Upper lobe of left lung (tissue), 6 donors: Measurements from ENCODE around the gene SH3YL1. TPM values are rescaled to one million over a fixed set of nuclear protein-coding genes. Genes with fewer than 3 reads are reported as not detected.

Experiments used
- ATAC-seq, 2 donors: fragments of 200-7000 bp; cut with Tn5 transposase; one replicate each; pipeline ENCODE4 v1.9.1; 2022; ENCODE audit warnings: mild to moderate bottlenecking in 2 of 2, moderate library complexity in 2 of 2; ENCODE audit not compliant: low FRiP score in 2 of 2
- DNase-seq, 2 donors: peaks; one replicate each; pipeline ENCODE4 v3.0.0-alpha.2; 2019 to 2020
- H3K27ac ChIP-seq, 4 donors: fragments of 200-600 bp; sonication (generic); one replicate each; pipeline ENCODE4 v1.5.1; 2016 to 2019
- H3K27me3 ChIP-seq, 4 donors: fragments of 200-600 bp; sonication (generic); one replicate each; pipeline ENCODE4 v1.5.1; 2017 to 2019
- H3K36me3 ChIP-seq, 4 donors: fragments of 200-600 bp; sonication (generic); one replicate each; pipeline ENCODE4 v1.5.1; 2016 to 2019
- H3K4me1 ChIP-seq, 4 donors: fragments of 200-600 bp; sonication (generic); one replicate each; pipeline ENCODE4 v1.5.1; 2018 to 2019
- H3K4me3 ChIP-seq, 4 donors: fragments of 200-600 bp; sonication (generic); one replicate each; pipeline ENCODE4 v1.5.1; 2017 to 2019; ENCODE audit warnings: mild to moderate bottlenecking in 2 of 4, moderate library complexity in 1 of 4
- H3K9me3 ChIP-seq, 4 donors: fragments of 200-600 bp; sonication (generic); one replicate each; pipeline ENCODE4 v1.5.1; 2018 to 2019
- EP300 ChIP-seq, 4 donors: sonication (generic); formaldehyde crosslinking; IDR thresholded peaks; one replicate each; pipeline ENCODE4 v1.5.1; 2017; ENCODE audit warnings: antibody characterized with exemption in 4 of 4, control low read depth in 2 of 4
- POLR2A ChIP-seq, 4 donors: fragments of 450-650 bp; IDR thresholded peaks; one replicate each; pipeline ENCODE4 v1.5.1; 2016 to 2017; ENCODE audit warnings: antibody characterized with exemption in 4 of 4, mild to moderate bottlenecking in 2 of 4
- POLR2AphosphoS5 ChIP-seq, 2 donors: sonication (generic); formaldehyde crosslinking; IDR thresholded peaks; one replicate each; pipeline ENCODE4 v1.5.1; 2017; ENCODE audit warnings: antibody characterized with exemption in 2 of 2
- WGBS, 2 donors: methylation state at CpG; one replicate each; pipeline ENCODE4 v1.1.5; 2017 to 2018; 5-methylcytosine and 5-hydroxymethylcytosine counted together
- total RNA-seq, 6 donors: library from RNA; depleted of rRNA in 4 of 6; stranded (reverse); fragments of >200 nt in 4 of 6; gene quantifications; one replicate each; pipeline versions ENCODE4 v1.1.0 to v1.2.1, GENCODE V29; 2016 to 2021
- TF ChIP-seq, protein P1 (sequence below), 6 experiments: fragments of 450-650 bp in 4 of 6; fragments of 200-600 bp in 2 of 6; sonication (generic) in 2 of 6; IDR thresholded peaks; one replicate each; pipeline ENCODE4 v1.5.1; 2016 to 2019; ENCODE audit warnings: antibody characterized with exemption in 6 of 6
- donor health status: DM: no; HTN: no; CAD: no; lungs with moderate emphysema.
- donor health status: DM: no; HTN: yes; CAD: no; lungs with severe emphysema.

Gene SH3YL1
- total RNA-seq, 6 donors from 2014 or later, result 30.5 to 140 (median 89.2) TPM

DNA sequence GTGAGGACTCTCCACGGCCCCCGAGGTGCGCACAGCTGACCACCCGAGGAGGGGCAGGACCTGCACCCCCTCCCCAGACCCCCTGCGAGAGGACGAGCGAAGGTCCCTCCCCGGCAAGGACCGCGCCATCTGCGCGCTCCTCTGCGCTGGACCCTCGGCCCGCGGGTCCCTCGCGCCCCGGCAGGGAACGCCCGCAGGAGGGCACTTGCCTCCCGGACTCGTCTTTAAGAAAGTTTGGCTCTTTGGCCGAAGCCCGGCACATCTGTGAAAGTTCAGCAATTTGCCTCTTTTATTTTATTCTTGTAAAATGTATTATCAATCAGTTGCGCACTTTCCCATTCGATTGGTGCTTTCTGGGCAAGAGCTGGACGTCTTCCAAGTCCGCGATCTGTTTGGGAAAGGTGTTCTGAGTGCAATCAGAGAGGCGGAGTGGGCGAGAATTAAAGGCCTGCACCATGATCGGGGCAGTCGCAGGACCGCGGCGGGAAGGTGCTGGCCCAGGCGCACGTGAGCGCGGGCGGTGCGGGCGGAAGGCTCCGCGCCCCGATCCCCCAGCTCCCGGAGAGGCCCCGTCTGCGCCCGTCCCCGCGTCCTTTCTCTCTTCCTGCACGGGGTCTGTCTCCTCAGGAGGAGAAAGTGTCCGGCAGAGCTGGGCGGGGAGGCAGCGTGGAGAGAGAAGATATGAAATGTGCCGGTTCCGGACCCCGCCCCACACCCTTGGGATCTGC, 25.7 kb upstream of the SH3YL1 start:
- peak; percentile 29 to 54 for ATAC-seq
- Histone ChIP-seq H3K9me3 (no peaks in the 10 kb centered on the region), H3K4me3 (peak overlapping the region; percentile 28 to 74 (median 62)), H3K27me3 (peaks cover 0 to 17% (median 9%) of the 10 kb centered on the region in 4 donors), H3K4me1 (peaks cover 25 to 37% (median 28%) of the 10 kb centered on the region in 4 donors), H3K36me3 (no peaks in the 10 kb centered on the region), H3K27ac (peak overlapping the region in 3 of 4 donors; percentile 47 to 76 (median 48))
- peak in 1 of 2 donors; percentile 87 for DNase-seq
- TF ChIP-seq POLR2A (IDR thresholded peaks at IDR 0.05), result no peak
- no peak for TF ChIP-seq POLR2AphosphoS5 (IDR thresholded peaks at IDR 0.05)
- TF ChIP-seq EP300 (IDR thresholded peaks at IDR 0.05), result no peak
- TF ChIP-seq, protein P1, sequence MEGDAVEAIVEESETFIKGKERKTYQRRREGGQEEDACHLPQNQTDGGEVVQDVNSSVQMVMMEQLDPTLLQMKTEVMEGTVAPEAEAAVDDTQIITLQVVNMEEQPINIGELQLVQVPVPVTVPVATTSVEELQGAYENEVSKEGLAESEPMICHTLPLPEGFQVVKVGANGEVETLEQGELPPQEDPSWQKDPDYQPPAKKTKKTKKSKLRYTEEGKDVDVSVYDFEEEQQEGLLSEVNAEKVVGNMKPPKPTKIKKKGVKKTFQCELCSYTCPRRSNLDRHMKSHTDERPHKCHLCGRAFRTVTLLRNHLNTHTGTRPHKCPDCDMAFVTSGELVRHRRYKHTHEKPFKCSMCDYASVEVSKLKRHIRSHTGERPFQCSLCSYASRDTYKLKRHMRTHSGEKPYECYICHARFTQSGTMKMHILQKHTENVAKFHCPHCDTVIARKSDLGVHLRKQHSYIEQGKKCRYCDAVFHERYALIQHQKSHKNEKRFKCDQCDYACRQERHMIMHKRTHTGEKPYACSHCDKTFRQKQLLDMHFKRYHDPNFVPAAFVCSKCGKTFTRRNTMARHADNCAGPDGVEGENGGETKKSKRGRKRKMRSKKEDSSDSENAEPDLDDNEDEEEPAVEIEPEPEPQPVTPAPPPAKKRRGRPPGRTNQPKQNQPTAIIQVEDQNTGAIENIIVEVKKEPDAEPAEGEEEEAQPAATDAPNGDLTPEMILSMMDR (IDR thresholded peaks at IDR 0.05), result no peak
- 2 to 3% methylated on average over 32 to 56 of the region's 60 CpGs for WGBS, 2 donors

- peaks cover 0 to 17% (median 9%) of the 10 kb centered on the region in 4 donors for H3K27me3 ChIP-seq
- TF ChIP-seq EP300 (IDR thresholded peaks at IDR 0.05) (no peak), POLR2AphosphoS5 (IDR thresholded peaks at IDR 0.05) (no peak), POLR2A (IDR thresholded peaks at IDR 0.05) (no peak)
- TF ChIP-seq, protein P1 (IDR thresholded peaks at IDR 0.05), result no peak
- no peaks in the 10 kb centered on the region for H3K36me3 ChIP-seq
- H3K4me3 ChIP-seq, result peak overlapping the region; percentile 3 to 74 (median 62)
- 4 to 6% methylated on average over 11 to 23 of the region's 42 CpGs for WGBS, 2 donors
- DNase-seq (no peak), ATAC-seq (no peak)
- H3K9me3 ChIP-seq, result no peaks in the 10 kb centered on the region
- H3K27ac ChIP-seq, result peak overlapping the region; percentile 19 to 76 (median 66)
- peaks cover 25 to 37% (median 28%) of the 10 kb centered on the region in 4 donors for H3K4me1 ChIP-seq
These were observed 25.0 kb upstream of the SH3YL1 start for GRCh38 chr2:288758-289361.

- DNase-seq (peak in 1 of 2 donors; percentile 91), ATAC-seq (no peak)
- 4% methylated on average over 54 of the region's 128 CpGs; no CpG with 5 or more reads in 1 of the 2 donors for WGBS, 2 donors
- Histone ChIP-seq H3K4me3 (peak within 1 kb of the TSS; percentile 40 to 74 (median 62)), H3K9me3 (no peaks in the 10 kb centered on the region), H3K36me3 (peaks cover 0 to 4% (median 0%) of the 10 kb centered on the region in 4 donors), H3K27ac (peak within 1 kb of the TSS; percentile 19 to 76 (median 66)), H3K4me1 (peaks cover 25 to 37% (median 28%) of the 10 kb centered on the region in 4 donors), H3K27me3 (peaks cover 0 to 17% (median 9%) of the 10 kb centered on the region in 4 donors)
- TF ChIP-seq EP300 (IDR thresholded peaks at IDR 0.05), result no peak
- TF ChIP-seq, protein P1 (IDR thresholded peaks at IDR 0.05), result no peak
- TF ChIP-seq POLR2A (IDR thresholded peaks at IDR 0.05), result no peak
- TF ChIP-seq POLR2AphosphoS5 (IDR thresholded peaks at IDR 0.05), result no peak
These were observed 24.3 kb upstream of the SH3YL1 start, which contains the start of gene ALKAL2 for GRCh38 chr2:287911-288757. TSS of gene ALKAL2 (minus strand) at chr2:288091. CDS start at chr2:287835, 256 bp downstream.

GRCh38 chr2:287471-287885, 23.6 kb upstream of the SH3YL1 start:
- Histone ChIP-seq H3K4me1 (peaks cover 25 to 37% (median 28%) of the 10 kb centered on the region in 4 donors), H3K9me3 (no peaks in the 10 kb centered on the region), H3K27me3 (peaks cover 0 to 17% (median 9%) of the 10 kb centered on the region in 4 donors), H3K4me3 (peak overlapping the region; percentile 40 to 74 (median 62)), H3K36me3 (peaks cover 0 to 4% (median under 1%) of the 10 kb centered on the region in 4 donors), H3K27ac (peak overlapping the region in 3 of 4 donors; percentile 59 to 76 (median 73))
- ATAC-seq (peak in 1 of 2 donors; percentile 61), DNase-seq (peak in 1 of 2 donors; percentile 88)
- TF ChIP-seq EP300 (IDR thresholded peaks at IDR 0.05) (no peak), POLR2AphosphoS5 (IDR thresholded peaks at IDR 0.05) (no peak), POLR2A (IDR thresholded peaks at IDR 0.05) (no peak)
- TF ChIP-seq, protein P1 (IDR thresholded peaks at IDR 0.05), result no peak
- 1 to 2% methylated on average over 12 to 17 of the region's 46 CpGs for WGBS, 2 donors
